PC-9 (cell line): ENCODE results near the gene ELFN1. TPM values are rescaled to one million over a fixed set of nuclear protein-coding genes. Genes with fewer than 3 reads are reported as not detected.

Source experiments
- BruUV-seq: library from RNA; stranded (reverse); fragments of 400-500 nt; replicated peaks from 2 replicates; lab custom pipeline; 2021; lab: Mats Ljungman, UMichigan
- CTCF ChIA-PET: fragments of 300-600 bp; sonication (Branson Sonifier 250); formaldehyde crosslinking; loops from one replicate; lab custom pipeline; 2022; ENCODE audit warnings: antibody characterized with exemption; lab: Charles Lee
- POLR2A ChIA-PET: fragments of 300-600 bp; sonication (Branson Sonifier 250); formaldehyde crosslinking; loops from one replicate; lab custom pipeline; 2022; ENCODE audit warnings: antibody characterized with exemption; ENCODE audit not compliant: unreplicated experiment; lab: Charles Lee
- DNase-seq, 2 experiments: peaks; one replicate each; pipeline versions ENCODE4 v3.0.0 to v3.0.0-alpha.2; 2015 to 2022; ENCODE audit warnings: mixed read lengths in 1 of 2
- H2AFZ ChIP-seq: fragments of 200-600 bp; sonication (generic); 2 replicates; pipeline ENCODE4 v1.8.1; 2017; ENCODE audit warnings: antibody characterized with exemption
- H3F3A ChIP-seq: fragments of 200-600 bp; sonication (generic); 2 replicates; pipeline ENCODE4 v1.8.1; 2017; ENCODE audit warnings: antibody characterized with exemption, mild to moderate bottlenecking, low read depth; ENCODE audit not compliant: insufficient read depth
- H3K27ac ChIP-seq: fragments of 200-600 bp; sonication (generic); 2 replicates; pipeline ENCODE4 v1.6.1; 2016; ENCODE audit warnings: mixed run types
- H3K27me3 ChIP-seq: fragments of 200-600 bp; sonication (generic); 2 replicates; pipeline ENCODE4 v1.6.1; 2016; ENCODE audit warnings: low read depth, mixed run types; ENCODE audit not compliant: insufficient read depth
- H3K36me3 ChIP-seq: fragments of 200-600 bp; sonication (generic); 2 replicates; pipeline ENCODE4 v1.6.1; 2016; ENCODE audit warnings: low read depth, mixed run types
- H3K4me1 ChIP-seq: fragments of 200-600 bp; sonication (generic); replicated peaks from 2 replicates; pipeline ENCODE4 v1.6.1; 2016; ENCODE audit warnings: mixed run types; ENCODE audit not compliant: insufficient read depth
- H3K4me2 ChIP-seq: fragments of 200-600 bp; sonication (generic); 2 replicates; pipeline ENCODE4 v1.6.1; 2017; ENCODE audit warnings: mixed run types
- H3K4me3 ChIP-seq: fragments of 200-600 bp; sonication (generic); 2 replicates; pipeline ENCODE4 v1.6.1; 2016; ENCODE audit warnings: mixed run types
- H3K79me2 ChIP-seq: fragments of 200-600 bp; sonication (generic); 2 replicates; pipeline ENCODE4 v1.6.1; 2017; ENCODE audit warnings: low read depth, mixed run types
- H3K9me2 ChIP-seq: fragments of 200-600 bp; sonication (generic); 2 replicates; pipeline ENCODE4 v1.8.1; 2017; ENCODE audit warnings: mild to moderate bottlenecking; ENCODE audit not compliant: insufficient read depth
- H3K9me3 ChIP-seq: fragments of 200-600 bp; sonication (generic); 2 replicates; pipeline ENCODE4 v1.8.1; 2016; ENCODE audit warnings: low read depth; ENCODE audit not compliant: insufficient read depth
- H4K20me1 ChIP-seq: fragments of 200-600 bp; sonication (generic); 2 replicates; pipeline ENCODE4 v1.8.1; 2017; ENCODE audit not compliant: insufficient read depth
- CTCF ChIP-seq: fragments of 200-600 bp; sonication (generic); conservative IDR thresholded peaks from 2 replicates; pipeline ENCODE4 v1.6.1; 2017; ENCODE audit warnings: mixed run types, antibody characterized with exemption, mild to moderate bottlenecking, moderate library complexity
- EZH2 ChIP-seq: fragments of 200-600 bp; sonication (generic); IDR thresholded peaks from 2 replicates; pipeline ENCODE4 v1.8.0; 2017; ENCODE audit warnings: antibody characterized with exemption, low read depth
- intact Hi-C: fragments of 100-400 bp; cut with micrococcal nuclease; formaldehyde crosslinking; loops from one replicate; pipeline ENCODE4 v1.10.0; 2022; ENCODE audit not compliant: unreplicated experiment
- total RNA-seq: library from RNA; stranded (reverse); gene quantifications from 2 replicates; pipeline ENCODE4 v1.2.3, GENCODE V29; 2021

Gene ELFN1
- total RNA-seq, 1 experiment from 2014 or later: 0.09 TPM

GRCh38 chr7:1644341-1645070, 25.6 kb upstream of the ELFN1 start:
- H3K27me3 ChIP-seq: peaks cover 71% of the 10 kb centered on the region
- no peaks in the 10 kb centered on the region for H3K9me2 ChIP-seq
- H3K36me3 ChIP-seq: no peaks in the 10 kb centered on the region
- H3F3A ChIP-seq: no peaks in the 10 kb centered on the region
- no peak overlapping the region for H3K4me2 ChIP-seq
- H3K27ac ChIP-seq: no peak overlapping the region
- H3K4me1 ChIP-seq: no peaks in the 10 kb centered on the region
- no peak overlapping the region for H2AFZ ChIP-seq
- BruUV-seq: no TSS peak
- ChIA-PET CTCF (no interaction called here), POLR2A (no interaction called here)
- TF ChIP-seq CTCF (no peak), EZH2 (no peak)
- H3K9me3 ChIP-seq: no peaks in the 10 kb centered on the region
- no peak overlapping the region for H3K4me3 ChIP-seq
- intact Hi-C loops: no loop called here
- H3K79me2 ChIP-seq: no peaks in the 10 kb centered on the region
- H4K20me1 ChIP-seq: no peaks in the 10 kb centered on the region
- no peak for DNase-seq

- CTCF ChIA-PET: interaction anchor here (0.6 kb wide), 1 partner anchor 19 kb away, joined by 3 read pairs; no protein-coding TSS in a partner anchor
These were observed 25.0 kb upstream of the ELFN1 start for GRCh38 chr7:1645071-1645409.

GRCh38 chr7:1645476-1645875, 24.6 kb upstream of the ELFN1 start:
- H3K36me3 ChIP-seq: no peaks in the 10 kb centered on the region
- ChIA-PET CTCF (interaction anchor here (0.6 kb wide), 1 partner anchor 19 kb away, joined by 3 read pairs; no protein-coding TSS in a partner anchor), POLR2A (no interaction called here)
- no TSS peak for BruUV-seq
- TF ChIP-seq EZH2: no peak
- TF ChIP-seq CTCF: no peak
- H3K9me3 ChIP-seq: no peaks in the 10 kb centered on the region
- H3K27ac ChIP-seq: no peak overlapping the region
- no peak overlapping the region for H2AFZ ChIP-seq
- no peaks in the 10 kb centered on the region for H3K79me2 ChIP-seq
- no peak overlapping the region for H3K4me2 ChIP-seq
- no peaks in the 10 kb centered on the region for H3F3A ChIP-seq
- no peaks in the 10 kb centered on the region for H3K4me1 ChIP-seq
- H3K27me3 ChIP-seq: peaks cover 79% of the 10 kb centered on the region
- intact Hi-C loops: no loop called here
- no peak for DNase-seq
- H3K4me3 ChIP-seq: no peak overlapping the region
- H3K9me2 ChIP-seq: no peaks in the 10 kb centered on the region
- no peaks in the 10 kb centered on the region for H4K20me1 ChIP-seq

More at GRCh38 chr7:1645071-1645409, 25.0 kb upstream of the ELFN1 start:
- intact Hi-C loops: no loop called here
- H3K4me3 ChIP-seq: no peak overlapping the region
- DNase-seq: no peak
- no peaks in the 10 kb centered on the region for H3F3A ChIP-seq
- TF ChIP-seq EZH2 (no peak), CTCF (no peak)
- H3K4me2 ChIP-seq: no peak overlapping the region
- no peaks in the 10 kb centered on the region for H3K9me3 ChIP-seq
- H3K27ac ChIP-seq: no peak overlapping the region
- peaks cover 75% of the 10 kb centered on the region for H3K27me3 ChIP-seq
- H2AFZ ChIP-seq: no peak overlapping the region
- H4K20me1 ChIP-seq: no peaks in the 10 kb centered on the region
- no TSS peak for BruUV-seq
- H3K79me2 ChIP-seq: no peaks in the 10 kb centered on the region
- H3K36me3 ChIP-seq: no peaks in the 10 kb centered on the region
- POLR2A ChIA-PET: no interaction called here
- H3K4me1 ChIP-seq: no peaks in the 10 kb centered on the region
- H3K9me2 ChIP-seq: no peaks in the 10 kb centered on the region
